GM13977 (cell line): ENCODE data around the gene PIGM.
A peak's percentile ranks its signal among the peaks of the same experiment; 100 is the strongest.

Experiments used
- DNase-seq: peaks from one replicate; pipeline ENCODE4 v3.0.0; 2012; ENCODE audit warnings: low spot score
- CTCF ChIP-seq: IDR thresholded peaks from 2 replicates; pipeline ENCODE4 v1.5.1; 2012; ENCODE audit warnings: mild to moderate bottlenecking, control low read depth; ENCODE audit not compliant: insufficient read depth; ENCODE audit errors: extremely low read depth, missing control alignments
- in situ Hi-C: fragments of 300-500 bp; cut with MboI; formaldehyde crosslinking; loops from one replicate; pipeline ENCODE4 v1.12.0; 2022; ENCODE audit warnings: low sequenced_read_pairs, low pct_unique_long_range_greater_than_20kb, mixed read lengths, inconsistent platforms; ENCODE audit not compliant: unreplicated experiment

Gene PIGM

GRCh38 chr1:160043543-160043942 lies 11.8 kb upstream of the PIGM start:
- TF ChIP-seq CTCF = no peak
- in situ Hi-C loops = no loop called here
- no peak for DNase-seq

GRCh38 chr1:160040476-160040875 lies 8.7 kb upstream of the PIGM start:
- DNase-seq = no peak
- no peak for TF ChIP-seq CTCF
- in situ Hi-C loops = no loop called here

GRCh38 chr1:160032165-160032820 lies 503 bp upstream of the PIGM start:
- no peak for DNase-seq
- in situ Hi-C loops = no loop called here
- TF ChIP-seq CTCF = no peak

- TF ChIP-seq CTCF = no peak
- peak; percentile 24 for DNase-seq
- in situ Hi-C loops = no loop called here
Measured at GRCh38 chr1:160030657-160031364, 979 bp downstream of the PIGM start.

GRCh38 chr1:160028426-160028825 lies 3.4 kb downstream of the PIGM start:
- TF ChIP-seq CTCF = no peak
- no peak for DNase-seq
- in situ Hi-C loops = no loop called here

- DNase-seq = no peak
- no peak for TF ChIP-seq CTCF
- in situ Hi-C loops = no loop called here
Measured at GRCh38 chr1:160025314-160025713, 6.5 kb downstream of the PIGM start.
